HG02610 (cell line): ENCODE data around the gene RPAP2.
"Not testable (repeated sequence)": the region's sequence is repeated elsewhere in the genome, so short reads cannot be mapped to it uniquely, and the experiment has no call there.

Source experiments
- ATAC-seq: cut with Tn5 transposase; IDR thresholded peaks from one replicate; pipeline ENCODE4 v1.9.1; 2021; ENCODE audit warnings: mild to moderate bottlenecking, moderate library complexity; ENCODE audit not compliant: unreplicated experiment

The RPAP2 gene

GRCh38 chr1:92374223-92374622, 75.4 kb downstream of the RPAP2 start:
- no peak for ATAC-seq

DNA sequence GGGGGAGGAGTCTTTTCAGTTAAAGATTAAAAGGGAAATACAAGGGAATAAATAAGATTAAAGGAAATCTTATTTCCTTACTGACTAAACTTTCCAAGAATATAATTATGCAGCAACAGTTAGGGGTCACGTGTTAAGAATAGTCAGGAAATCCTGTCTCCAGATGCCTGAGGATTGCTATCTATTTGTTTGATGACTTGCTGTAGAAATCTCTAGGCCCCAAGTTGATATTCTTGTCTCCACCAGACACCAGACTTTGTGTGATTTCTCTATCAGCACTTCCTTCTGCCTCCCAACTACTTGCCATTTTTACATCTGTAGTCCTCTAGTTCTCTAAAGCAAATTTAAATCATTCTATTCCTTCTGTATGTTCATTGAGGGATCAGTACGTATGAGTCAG, 77.5 kb downstream of the RPAP2 start:
- ATAC-seq = no peak

DNA sequence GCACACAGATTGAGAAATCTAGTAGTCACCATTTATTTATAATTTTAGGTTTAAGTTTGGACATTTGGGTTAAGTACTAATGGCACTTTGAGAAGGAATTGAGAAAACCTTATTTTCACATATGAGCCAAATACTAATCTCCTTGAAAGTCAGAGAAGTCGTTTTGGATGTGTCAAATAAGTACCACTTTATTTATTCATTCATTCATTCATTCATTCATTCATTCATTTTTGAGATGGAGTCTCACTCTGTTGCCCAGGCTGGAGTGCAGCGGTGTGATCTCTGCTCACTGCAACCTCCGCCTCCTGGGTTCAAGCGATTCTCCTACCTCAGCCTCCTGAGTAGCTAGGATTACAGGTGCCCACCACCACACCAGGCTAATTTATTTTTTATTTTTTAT, 79.1 kb downstream of the RPAP2 start:
- ATAC-seq = not testable (repeated sequence)

- no peak for ATAC-seq
Observed at GRCh38 chr1:92380867-92381266, 82.0 kb downstream of the RPAP2 start.

DNA sequence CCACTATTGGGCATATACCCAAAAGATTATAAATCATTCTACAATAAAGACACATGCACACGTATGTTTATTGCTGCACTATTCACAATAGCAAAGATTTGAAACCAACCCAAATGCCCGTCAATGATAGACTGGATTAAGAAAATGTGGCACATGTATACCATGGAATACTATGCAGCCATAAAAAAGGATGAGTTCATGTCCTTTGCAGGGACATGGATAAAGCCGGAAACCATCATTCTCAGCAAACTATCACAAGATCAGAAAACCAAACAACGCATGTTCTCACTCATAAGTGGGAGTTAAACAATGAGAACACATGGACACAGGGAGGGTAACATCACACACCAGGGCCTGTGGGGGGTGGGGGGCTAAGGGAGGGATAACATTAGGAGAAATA, 95.1 kb downstream of the RPAP2 start:
- not testable (repeated sequence) for ATAC-seq

GRCh38 chr1:92398519-92398918, 99.7 kb downstream of the RPAP2 start:
- ATAC-seq = no peak

GRCh38 chr1:92399076-92399475, 100.2 kb downstream of the RPAP2 start:
- ATAC-seq = peak; percentile 97

DNA sequence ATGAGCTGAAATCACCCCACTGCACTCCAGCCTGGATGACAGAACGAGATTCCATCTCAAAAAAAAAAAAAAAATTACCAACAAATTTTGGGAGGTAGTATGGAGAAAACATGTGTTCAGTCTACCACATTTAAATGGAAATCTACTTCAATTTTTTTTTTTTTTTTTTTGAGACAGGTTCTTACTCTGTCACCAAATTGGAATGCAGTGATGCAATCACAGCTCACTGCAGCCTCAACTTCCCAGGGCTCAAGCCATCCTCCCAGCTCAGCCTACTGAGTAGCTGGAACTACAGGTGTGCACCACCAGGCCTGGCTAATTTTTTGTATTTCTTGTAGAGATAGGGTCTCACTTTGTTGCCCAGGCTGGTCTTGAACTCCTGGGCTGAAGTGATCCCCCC, 105.8 kb downstream of the RPAP2 start:
- ATAC-seq = no peak

GRCh38 chr1:92408825-92409224, 110.0 kb downstream of the RPAP2 start:
- ATAC-seq = no peak

- ATAC-seq = no peak
Observed at GRCh38 chr1:92409946-92410549, 111.2 kb downstream of the RPAP2 start.

DNA sequence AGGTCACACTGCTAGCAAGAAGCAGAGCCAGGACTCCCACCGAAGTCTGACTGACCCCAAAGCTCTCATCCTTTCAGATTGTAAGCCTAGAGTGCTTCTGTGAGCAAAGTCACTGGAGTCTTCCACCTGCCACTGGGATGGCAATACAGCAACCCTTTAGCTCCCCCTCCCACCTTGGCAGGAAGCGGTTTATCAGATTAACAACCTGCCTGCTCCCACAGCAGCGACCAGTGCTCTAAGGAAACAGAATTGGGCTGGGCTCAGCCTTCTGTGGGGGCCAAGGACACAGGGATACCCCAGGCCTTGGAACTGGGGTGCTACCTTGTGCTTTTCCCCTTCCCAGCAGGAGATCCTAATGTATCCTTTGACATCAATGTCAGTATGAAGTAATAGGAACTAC, 111.8 kb downstream of the RPAP2 start:
- no peak for ATAC-seq

- no peak for ATAC-seq
Observed at GRCh38 chr1:92411511-92411910, 112.7 kb downstream of the RPAP2 start.

GRCh38 chr1:92419642-92420041, 120.8 kb downstream of the RPAP2 start:
- no peak for ATAC-seq

DNA sequence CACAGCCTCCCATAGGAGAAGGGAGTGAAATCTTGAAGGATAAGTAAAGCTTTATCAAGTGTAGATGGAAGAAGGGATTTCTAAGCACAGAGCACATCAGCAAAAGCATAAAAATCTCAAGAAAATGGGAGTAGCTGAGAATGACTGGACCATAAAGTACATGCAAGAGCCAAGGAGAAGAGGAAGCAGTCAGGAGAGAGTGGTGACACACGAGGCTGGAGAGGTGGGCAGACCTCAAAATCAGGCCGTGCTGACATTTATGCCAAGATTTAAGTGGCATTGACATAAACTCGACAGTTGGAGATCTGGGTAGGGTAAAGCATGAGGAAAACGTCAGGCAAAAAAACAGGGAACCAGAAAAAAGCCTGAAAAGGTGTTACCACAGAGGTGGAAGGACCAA, 125.5 kb downstream of the RPAP2 start:
- no peak for ATAC-seq

DNA sequence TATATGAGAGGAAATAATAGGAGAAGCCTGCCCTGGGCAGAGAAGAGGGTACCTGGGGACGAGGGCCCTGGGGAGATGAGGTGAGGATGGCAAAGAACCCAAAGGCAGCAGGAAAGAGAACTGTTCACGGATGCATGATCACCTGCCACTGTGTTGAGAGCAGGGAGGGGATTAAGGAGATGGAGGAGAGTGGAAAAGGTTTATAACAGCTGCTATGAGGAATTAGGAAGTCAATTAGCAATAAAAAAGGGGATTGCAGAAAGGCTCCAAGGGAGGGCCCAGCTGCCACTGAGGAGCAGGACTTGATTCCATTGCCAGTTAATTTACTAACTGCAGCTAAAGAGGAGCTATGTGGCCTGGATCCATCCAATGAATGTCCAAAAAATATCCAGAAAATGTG, 126.8 kb downstream of the RPAP2 start:
- no peak for ATAC-seq

- ATAC-seq = no peak
Observed at GRCh38 chr1:92430030-92430429, 131.2 kb downstream of the RPAP2 start.

DNA sequence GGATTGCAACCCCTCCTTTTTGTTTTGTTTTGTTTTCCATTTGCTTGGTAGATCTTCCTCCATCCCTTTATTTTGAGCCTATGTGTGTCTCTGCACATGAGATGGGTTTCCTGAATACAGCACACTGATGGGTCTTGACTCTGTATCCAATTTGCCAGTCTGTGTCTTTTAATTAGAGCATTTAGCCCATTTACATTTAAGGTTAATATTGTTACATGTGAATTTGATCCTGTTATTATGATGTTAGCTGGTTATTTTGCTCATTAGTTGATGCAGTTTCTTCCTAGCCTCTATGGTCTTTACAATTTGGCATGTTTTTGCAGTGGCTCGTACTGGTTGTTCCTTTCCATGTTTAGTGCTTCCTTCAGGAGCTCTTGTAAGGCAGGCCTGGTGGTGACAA, 135.7 kb downstream of the RPAP2 start:
- ATAC-seq = not testable (repeated sequence)

DNA sequence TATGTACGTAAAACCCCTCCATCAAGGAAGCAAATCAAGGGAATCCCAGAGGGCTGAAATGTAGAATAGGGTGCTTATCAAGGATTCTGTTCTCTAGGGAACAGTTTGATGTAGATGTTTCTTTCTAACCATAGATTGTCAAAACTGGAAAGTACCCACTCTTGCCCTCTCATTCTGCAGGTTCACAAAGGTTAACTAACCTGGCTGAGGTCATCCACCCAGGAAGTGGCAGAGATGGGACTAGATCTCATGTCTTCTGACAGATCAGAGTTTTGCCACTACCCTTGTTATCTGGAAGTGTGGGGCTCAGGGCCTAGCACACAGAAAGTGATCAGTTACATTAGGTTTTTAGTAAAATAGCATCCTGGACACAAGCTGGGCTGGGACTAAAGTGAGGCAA, 140.4 kb downstream of the RPAP2 start:
- no peak for ATAC-seq

DNA sequence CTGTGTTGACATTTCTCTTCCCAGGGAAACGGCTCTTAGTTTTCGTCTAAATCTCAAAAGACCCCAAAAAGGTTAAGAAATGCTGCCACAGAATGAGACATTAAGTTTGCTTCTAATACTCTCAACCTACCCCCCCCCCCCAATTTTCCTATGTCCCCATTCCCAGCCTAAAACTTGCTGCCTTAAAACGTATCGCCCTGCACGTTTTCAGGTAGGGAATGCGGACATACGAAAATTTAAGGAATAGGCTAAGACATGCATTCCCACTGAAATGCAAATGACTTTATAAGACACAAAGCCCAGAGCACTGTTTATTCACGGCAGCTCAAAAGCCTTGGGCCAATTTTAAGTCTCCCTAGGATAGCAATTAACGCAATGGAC, 142.4 kb downstream of the RPAP2 start:
- ATAC-seq = no peak

- no peak for ATAC-seq
Observed at GRCh38 chr1:92441697-92442342, 143.0 kb downstream of the RPAP2 start.

DNA sequence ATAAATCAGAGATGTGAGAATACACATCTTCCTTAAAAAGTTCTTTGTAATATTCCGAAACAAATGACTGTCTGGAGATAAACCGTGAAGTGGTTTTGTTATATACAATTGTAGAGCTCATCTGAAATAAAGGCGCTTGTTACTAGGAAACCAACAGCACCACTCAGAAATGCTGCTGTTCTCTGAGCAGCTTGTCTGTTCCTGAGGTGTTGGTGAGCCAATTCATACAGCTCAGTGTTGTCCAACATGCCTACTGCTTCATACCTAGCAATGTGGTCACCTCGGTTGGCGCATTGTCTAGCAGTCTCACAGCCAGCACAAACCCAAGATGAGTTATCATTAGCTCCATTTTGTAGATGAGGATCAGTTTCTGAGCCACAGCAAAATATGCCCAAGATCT, 143.5 kb downstream of the RPAP2 start:
- no peak for ATAC-seq

- ATAC-seq = no peak
Observed at GRCh38 chr1:92443893-92444292, 145.0 kb downstream of the RPAP2 start.

GRCh38 chr1:92444351-92444750, 145.5 kb downstream of the RPAP2 start:
- ATAC-seq = no peak
